ENCODE data around the gene PSG2.
"Not testable (repeated sequence)": the region's sequence is repeated elsewhere in the genome, so short reads cannot be mapped to it uniquely, and the experiment has no call there.

PSG2 gene

GRCh38 chr19:43082601-43083000 lies at the start of gene PSG2:
TSS of gene PSG2 (minus strand) at chr19:43082701. CDS start at chr19:43082569, 132 bp downstream.
- not testable (repeated sequence) for DNase-seq

GRCh38 chr19:43131281-43131842 lies 48.9 kb upstream of the PSG2 start:
- DNase-seq, result not testable (repeated sequence)

GRCh38 chr19:43129197-43129596 lies 46.7 kb upstream of the PSG2 start:
- DNase-seq, result not testable (repeated sequence)

GRCh38 chr19:43127336-43127735 lies 44.8 kb upstream of the PSG2 start:
- not testable (repeated sequence) for DNase-seq

- no peak for DNase-seq
Observed at GRCh38 chr19:43126720-43127119, 44.2 kb upstream of the PSG2 start.

- DNase-seq, result no peak
Observed at GRCh38 chr19:43124360-43124759, 41.9 kb upstream of the PSG2 start.

GRCh38 chr19:43120433-43121026 lies 38.0 kb upstream of the PSG2 start:
- DNase-seq, result not testable (repeated sequence)

GRCh38 chr19:43119526-43119925 lies 37.0 kb upstream of the PSG2 start:
- DNase-seq, result not testable (repeated sequence)

- not testable (repeated sequence) for DNase-seq
Observed at GRCh38 chr19:43116421-43116820, 33.9 kb upstream of the PSG2 start.

GRCh38 chr19:43115548-43115947 lies 33.0 kb upstream of the PSG2 start:
- DNase-seq, result not testable (repeated sequence)

GRCh38 chr19:43115064-43115463 lies 32.6 kb upstream of the PSG2 start:
- DNase-seq, result not testable (repeated sequence)

GRCh38 chr19:43114626-43115025 lies 32.1 kb upstream of the PSG2 start:
- DNase-seq, result not testable (repeated sequence)

- not testable (repeated sequence) for DNase-seq
Observed at GRCh38 chr19:43107401-43107800, 24.9 kb upstream of the PSG2 start.

- DNase-seq, result no peak
Observed at GRCh38 chr19:43105496-43105895, 23.0 kb upstream of the PSG2 start.

- not testable (repeated sequence) for DNase-seq
Observed at GRCh38 chr19:43104215-43104850, 21.8 kb upstream of the PSG2 start.

- no peak for DNase-seq
Observed at GRCh38 chr19:43101950-43102349, 19.4 kb upstream of the PSG2 start.

GRCh38 chr19:43098416-43098815 lies 15.9 kb upstream of the PSG2 start:
- DNase-seq, result not testable (repeated sequence)

- DNase-seq, result peak; percentile 2
Observed at GRCh38 chr19:43087702-43088340, 5.3 kb upstream of the PSG2 start.

GRCh38 chr19:43085796-43086530 lies 3.5 kb upstream of the PSG2 start:
- DNase-seq, result not testable (repeated sequence)

- not testable (repeated sequence) for DNase-seq
Observed at GRCh38 chr19:43084196-43084832, 1.8 kb upstream of the PSG2 start.

GRCh38 chr19:43083721-43084120 lies 1.2 kb upstream of the PSG2 start:
- not testable (repeated sequence) for DNase-seq

GRCh38 chr19:43078311-43078710 lies 4.2 kb downstream of the PSG2 start:
- no peak for DNase-seq
